ENCODE data around the gene ACBD4. TPM values are rescaled to one million over a fixed set of nuclear protein-coding genes. Genes with fewer than 3 reads are reported as not detected.

ACBD4 gene
- total RNA-seq, 1 donor from 2014 or later, result 6.8 TPM

DNA sequence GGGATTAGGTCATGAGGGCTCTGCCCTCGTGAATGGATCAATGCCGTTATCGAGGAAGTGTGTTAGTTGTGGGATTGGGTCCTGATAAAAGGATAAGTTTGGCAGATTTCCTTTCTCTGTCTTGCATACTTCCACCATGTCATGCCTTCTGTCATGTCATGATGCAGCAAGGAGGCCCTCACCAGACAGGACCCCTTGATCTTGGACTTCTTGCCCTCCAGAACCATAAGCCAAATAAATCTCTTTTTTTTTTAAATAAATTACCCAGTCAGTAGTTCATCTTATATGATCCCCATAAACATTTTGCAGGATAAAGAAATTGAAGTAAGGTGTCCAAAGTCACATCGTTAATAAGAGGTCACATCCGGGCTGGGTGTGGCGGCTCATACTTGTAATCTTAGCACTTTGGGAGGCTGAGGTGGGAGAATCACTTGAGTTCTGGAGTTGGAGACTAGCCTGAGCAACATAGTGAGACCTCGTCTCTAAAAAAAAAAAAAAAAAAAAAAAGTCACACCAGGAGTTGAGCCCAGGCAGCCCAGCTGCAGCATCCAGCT lies 51.4 kb downstream of the ACBD4 start:
- H3K4me3 Mint-ChIP-seq, result no peak overlapping the region
- no peaks in the 10 kb centered on the region for H3K27me3 Mint-ChIP-seq (ENCODE audit: insufficient read depth, low read depth)
- H3K4me1 ChIP-seq, result no peaks in the 10 kb centered on the region
- H3K4me2 ChIP-seq, result no peak overlapping the region
- no peaks in the 10 kb centered on the region for H3K36me3 ChIP-seq
- no peaks in the 10 kb centered on the region for H3K36me3 Mint-ChIP-seq
- H4K20me1 ChIP-seq (ENCODE audit: low read depth), result no peaks in the 10 kb centered on the region
- no peaks in the 10 kb centered on the region for H3F3A ChIP-seq (ENCODE audit: low read depth)
- no peak overlapping the region for H3K9ac ChIP-seq
- no peak overlapping the region for H3K4me3 ChIP-seq
- TF ChIP-seq EZH2phosphoT487 (IDR thresholded peaks at IDR 0.05), result no peak
- TF ChIP-seq EZH2 (IDR thresholded peaks at IDR 0.05), result no peak
- TF ChIP-seq, protein P1, sequence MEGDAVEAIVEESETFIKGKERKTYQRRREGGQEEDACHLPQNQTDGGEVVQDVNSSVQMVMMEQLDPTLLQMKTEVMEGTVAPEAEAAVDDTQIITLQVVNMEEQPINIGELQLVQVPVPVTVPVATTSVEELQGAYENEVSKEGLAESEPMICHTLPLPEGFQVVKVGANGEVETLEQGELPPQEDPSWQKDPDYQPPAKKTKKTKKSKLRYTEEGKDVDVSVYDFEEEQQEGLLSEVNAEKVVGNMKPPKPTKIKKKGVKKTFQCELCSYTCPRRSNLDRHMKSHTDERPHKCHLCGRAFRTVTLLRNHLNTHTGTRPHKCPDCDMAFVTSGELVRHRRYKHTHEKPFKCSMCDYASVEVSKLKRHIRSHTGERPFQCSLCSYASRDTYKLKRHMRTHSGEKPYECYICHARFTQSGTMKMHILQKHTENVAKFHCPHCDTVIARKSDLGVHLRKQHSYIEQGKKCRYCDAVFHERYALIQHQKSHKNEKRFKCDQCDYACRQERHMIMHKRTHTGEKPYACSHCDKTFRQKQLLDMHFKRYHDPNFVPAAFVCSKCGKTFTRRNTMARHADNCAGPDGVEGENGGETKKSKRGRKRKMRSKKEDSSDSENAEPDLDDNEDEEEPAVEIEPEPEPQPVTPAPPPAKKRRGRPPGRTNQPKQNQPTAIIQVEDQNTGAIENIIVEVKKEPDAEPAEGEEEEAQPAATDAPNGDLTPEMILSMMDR (IDR thresholded peaks at IDR 0.05), result no peak
- no peaks in the 10 kb centered on the region for H3K9me3 Mint-ChIP-seq
- no peak overlapping the region for H3K27ac Mint-ChIP-seq
- no peak overlapping the region for H3K27ac ChIP-seq
- no peaks in the 10 kb centered on the region for H3K4me1 Mint-ChIP-seq
- H3K27me3 ChIP-seq, result no peaks in the 10 kb centered on the region
- no peak overlapping the region for H2AFZ ChIP-seq (replicated peaks)
- no peak for DNase-seq (ENCODE audit: low spot score)
- no peaks in the 10 kb centered on the region for H3K9me3 ChIP-seq (ENCODE audit: low read depth)
- no peaks in the 10 kb centered on the region for H3K79me2 ChIP-seq (ENCODE audit: low read depth)

DNA sequence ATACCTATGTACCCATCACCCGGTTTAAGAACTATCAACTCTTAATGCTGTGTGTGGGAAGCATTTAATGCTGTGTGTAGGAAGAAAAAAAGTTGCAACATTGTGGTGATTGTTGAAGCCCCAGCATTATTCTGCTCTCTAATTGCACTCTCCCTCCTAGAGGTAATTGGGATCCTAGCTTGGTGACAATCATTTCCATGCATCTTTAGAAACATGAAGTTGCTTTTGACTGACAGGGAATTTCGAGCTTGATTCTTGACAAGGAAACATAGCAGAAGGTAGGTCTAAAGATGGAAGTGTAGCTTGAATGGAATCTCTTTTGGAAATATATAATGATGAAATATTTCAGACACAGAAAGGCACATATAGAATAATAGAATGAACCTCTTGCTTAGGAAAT lies 53.5 kb downstream of the ACBD4 start:
- H3K27me3 Mint-ChIP-seq (ENCODE audit: insufficient read depth, low read depth), result no peaks in the 10 kb centered on the region

DNA sequence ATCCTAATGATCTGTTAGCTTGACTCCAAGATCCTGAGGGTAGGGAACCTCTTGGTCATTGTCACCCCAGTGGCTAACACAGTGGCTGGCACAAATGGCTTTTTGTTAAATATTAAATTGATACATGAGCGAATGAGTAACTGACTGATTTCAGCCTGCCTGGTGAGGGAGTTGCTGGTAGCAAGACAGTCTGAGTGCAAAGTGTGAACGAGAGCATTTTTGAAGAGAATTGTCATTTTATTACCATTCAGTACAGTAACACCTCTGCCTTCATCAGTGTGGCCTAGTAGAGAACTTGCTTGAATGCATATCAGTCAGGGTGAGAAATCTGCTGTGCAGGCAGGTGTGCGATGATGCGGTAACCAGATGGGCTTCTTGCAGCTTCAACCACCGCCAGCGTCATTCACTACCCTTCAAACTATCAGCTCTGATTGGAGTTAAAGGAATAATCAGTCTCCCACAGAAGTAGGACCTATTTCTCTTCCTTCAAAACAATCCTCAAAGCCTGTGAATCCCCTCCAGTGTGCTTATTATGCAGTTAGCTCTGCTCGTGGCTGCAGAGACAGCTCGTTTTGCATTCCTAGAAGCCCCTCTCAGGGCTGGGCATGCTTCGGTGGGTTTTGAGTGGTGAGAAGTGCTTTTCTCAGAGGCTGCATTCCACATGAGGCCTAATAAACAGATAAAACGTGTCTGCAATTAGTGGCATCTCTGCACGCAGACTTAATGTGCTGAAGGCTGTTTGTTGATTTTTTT lies 55.2 kb downstream of the ACBD4 start:
- Histone ChIP-seq H3K27me3 (no peaks in the 10 kb centered on the region), H2AFZ (replicated peaks) (no peak overlapping the region), H3K9ac (no peak overlapping the region), H4K20me1 (ENCODE audit: low read depth) (no peaks in the 10 kb centered on the region), H3K36me3 (no peaks in the 10 kb centered on the region), H3K4me3 (no peak overlapping the region), H3F3A (ENCODE audit: low read depth) (no peaks in the 10 kb centered on the region), H3K4me2 (no peak overlapping the region), H3K27ac (no peak overlapping the region), H3K79me2 (ENCODE audit: low read depth) (no peaks in the 10 kb centered on the region), H3K4me1 (no peaks in the 10 kb centered on the region), H3K9me3 (ENCODE audit: low read depth) (no peaks in the 10 kb centered on the region)
- Mint-ChIP-seq H3K27ac (no peak overlapping the region), H3K4me3 (no peak overlapping the region), H3K9me3 (no peaks in the 10 kb centered on the region), H3K4me1 (no peaks in the 10 kb centered on the region), H3K36me3 (no peaks in the 10 kb centered on the region), H3K27me3 (ENCODE audit: insufficient read depth, low read depth) (peaks cover 2% of the 10 kb centered on the region)
- TF ChIP-seq EZH2 (IDR thresholded peaks at IDR 0.05), result no peak
- TF ChIP-seq, protein P1 (IDR thresholded peaks at IDR 0.05), result no peak
- no peak for DNase-seq (ENCODE audit: low spot score)

More for the DNA sequence above, 53.5 kb downstream of the ACBD4 start:
- Histone ChIP-seq H2AFZ (replicated peaks) (no peak overlapping the region), H3K4me2 (no peak overlapping the region), H3K27ac (no peak overlapping the region), H3F3A (ENCODE audit: low read depth) (no peaks in the 10 kb centered on the region), H3K9ac (no peak overlapping the region), H3K79me2 (ENCODE audit: low read depth) (no peaks in the 10 kb centered on the region), H3K27me3 (no peaks in the 10 kb centered on the region), H3K9me3 (ENCODE audit: low read depth) (no peaks in the 10 kb centered on the region), H3K36me3 (no peaks in the 10 kb centered on the region), H3K4me1 (no peaks in the 10 kb centered on the region), H3K4me3 (no peak overlapping the region), H4K20me1 (ENCODE audit: low read depth) (no peaks in the 10 kb centered on the region)
- H3K9me3 Mint-ChIP-seq, result no peaks in the 10 kb centered on the region
- H3K36me3 Mint-ChIP-seq, result no peaks in the 10 kb centered on the region
- no peaks in the 10 kb centered on the region for H3K4me1 Mint-ChIP-seq
- TF ChIP-seq EZH2 (IDR thresholded peaks at IDR 0.05), result no peak
- TF ChIP-seq, protein P1 (IDR thresholded peaks at IDR 0.05), result no peak
- TF ChIP-seq EZH2phosphoT487 (IDR thresholded peaks at IDR 0.05), result no peak
- no peak overlapping the region for H3K4me3 Mint-ChIP-seq
- H3K27ac Mint-ChIP-seq, result no peak overlapping the region
- no peak for DNase-seq (ENCODE audit: low spot score)

Small RNAs within 50 kb of the gene (microRNA-seq; reads per million reads assigned to microRNA genes)
- gene MIR6784, result not detected

Small RNAs within 50 kb of the gene (small RNA-seq; reads per million reads assigned to genes)
- not detected for gene MIR6784

Other genes with a start within 250 kb of the ACBD4 start
- gene EFTUD2, start 236.2 kb upstream of the ACBD4 start, total RNA-seq (ENCODE audit: low replicate concordance), result 114 and 185 TPM in 2 replicates
- gene GFAP, start 220.2 kb upstream of the ACBD4 start, total RNA-seq (ENCODE audit: low replicate concordance), result 0.45 and 0.46 TPM in 2 replicates
- 15.1 and 46.0 TPM in 2 replicates for gene KIF18B, start 187.9 kb upstream of the ACBD4 start, total RNA-seq (ENCODE audit: low replicate concordance)
- gene C1QL1, start 167.4 kb upstream of the ACBD4 start, total RNA-seq (ENCODE audit: low replicate concordance), result 4.7 TPM in 1 of 2 replicates, not detected in the other
- 31.4 and 91.5 TPM in 2 replicates for gene DCAKD, start 84.1 kb upstream of the ACBD4 start, total RNA-seq (ENCODE audit: low replicate concordance)
- gene NMT1, start 74.4 kb upstream of the ACBD4 start, total RNA-seq (ENCODE audit: low replicate concordance), result 95.0 and 101 TPM in 2 replicates
- gene PLCD3, start 3.2 kb upstream of the ACBD4 start, total RNA-seq (ENCODE audit: low replicate concordance), result 16.0 and 31.4 TPM in 2 replicates
- 10.2 and 14.3 TPM in 2 replicates for gene HEXIM1, start 12.8 kb downstream of the ACBD4 start, total RNA-seq (ENCODE audit: low replicate concordance)
- gene HEXIM2, start 26.2 kb downstream of the ACBD4 start, total RNA-seq (ENCODE audit: low replicate concordance), result 4.6 and 9.1 TPM in 2 replicates
- gene FMNL1, start 86.2 kb downstream of the ACBD4 start, total RNA-seq (ENCODE audit: low replicate concordance), result 2.0 and 2.4 TPM in 2 replicates
- not detected in 2 replicates for gene SPATA32, start 126.4 kb downstream of the ACBD4 start, total RNA-seq (ENCODE audit: low replicate concordance)
- gene MAP3K14, start 181.3 kb downstream of the ACBD4 start, total RNA-seq (ENCODE audit: low replicate concordance), result 0.34 and 2.7 TPM in 2 replicates